CD4-positive, CD25-positive, alpha-beta regulatory T cell (primary cell): Measurements from ENCODE around the gene SLC35A1. TPM values are rescaled to one million over a fixed set of nuclear protein-coding genes. Genes with fewer than 3 reads are reported as not detected.
A peak's percentile ranks its signal among the peaks of the same experiment; 100 is the strongest.

Experiments used
- ATAC-seq, 2 donors: fragments of 150-1000 bp; cut with Tn5 transposase; one replicate each; pipeline ENCODE4 v1.10.0; 2021; ENCODE audit warnings: low read depth in 2 of 2, moderate number of reproducible peaks in 2 of 2, moderate library complexity in 1 of 2
- DNase-seq, 3 donors: peaks; one replicate each; pipeline versions ENCODE4 v3.0.0 to v3.0.0-alpha.2; 2012 to 2022; ENCODE audit warnings: mixed read lengths in 1 of 3
- H3K27ac ChIP-seq: one replicate; pipeline ENCODE4 v1.7.0; 2013; ENCODE audit warnings: mild to moderate bottlenecking, low read length; ENCODE audit not compliant: insufficient read depth, poor library complexity, severe bottlenecking
- H3K27me3 ChIP-seq: one replicate; pipeline ENCODE4 v1.7.0; 2013; ENCODE audit warnings: low read length; ENCODE audit not compliant: control insufficient read depth, insufficient read depth
- H3K36me3 ChIP-seq: one replicate; pipeline ENCODE4 v1.7.0; 2013; ENCODE audit warnings: mild to moderate bottlenecking, low read length, moderate library complexity; ENCODE audit not compliant: control insufficient read depth, insufficient read depth
- H3K4me1 ChIP-seq: 2 replicates; pipeline ENCODE4 v1.7.0; 2013; ENCODE audit warnings: mild to moderate bottlenecking, low read length; ENCODE audit not compliant: insufficient read depth, control insufficient read depth, poor library complexity, severe bottlenecking
- H3K4me3 ChIP-seq: one replicate; pipeline ENCODE4 v1.7.0; 2013; ENCODE audit warnings: low read depth, mild to moderate bottlenecking, low read length, moderate library complexity
- H3K9me3 ChIP-seq, 2 experiments: 1 replicate in 1 of 2; 2 replicates in 1 of 2; pipeline ENCODE4 v1.7.0; 2013; ENCODE audit warnings: low read length in 2 of 2, mild to moderate bottlenecking in 1 of 2, moderate library complexity in 1 of 2; ENCODE audit not compliant: control insufficient read depth in 2 of 2
- H3K27ac Mint-ChIP-seq, 3 donors: one replicate each; pipeline ENCODE4 v1.8.0; 2020 to 2022; ENCODE audit warnings: mild to moderate bottlenecking in 3 of 3, mixed read lengths in 3 of 3, moderate library complexity in 2 of 3
- H3K27me3 Mint-ChIP-seq: one replicate; pipeline ENCODE4 v1.8.0; 2022; ENCODE audit warnings: mild to moderate bottlenecking, mixed read lengths
- H3K36me3 Mint-ChIP-seq: one replicate; pipeline ENCODE4 v1.8.0; 2020; ENCODE audit warnings: mixed read lengths
- H3K4me1 Mint-ChIP-seq, 4 donors: one replicate each; pipeline ENCODE4 v1.8.0; 2020 to 2022; ENCODE audit warnings: mixed read lengths in 4 of 4, mild to moderate bottlenecking in 1 of 4
- H3K4me3 Mint-ChIP-seq, 4 donors: one replicate each; pipeline ENCODE4 v1.8.0; 2020 to 2022; ENCODE audit warnings: mild to moderate bottlenecking in 4 of 4, mixed read lengths in 4 of 4, moderate library complexity in 3 of 4
- H3K9me3 Mint-ChIP-seq, 7 donors: one replicate each; pipeline ENCODE4 v1.8.0; 2020 to 2022; ENCODE audit warnings: mixed read lengths in 7 of 7, mild to moderate bottlenecking in 3 of 7, moderate library complexity in 2 of 7
- polyA plus RNA-seq, 4 donors: library from polyadenylated mRNA; unstranded; fragments of 300-500 nt; fragmentation: Illumina TruSeq; gene quantifications; one replicate each; pipeline ENCODE4 v1.2.3, GENCODE V29; 2021
- total RNA-seq: library from RNA; stranded (reverse); gene quantifications from one replicate; pipeline ENCODE4 v1.2.3, GENCODE V29; 2022

The SLC35A1 gene
- total and polyA plus RNA-seq, 5 donors from 2014 or later = 12.0 to 36.1 (median 32.3) TPM

DNA sequence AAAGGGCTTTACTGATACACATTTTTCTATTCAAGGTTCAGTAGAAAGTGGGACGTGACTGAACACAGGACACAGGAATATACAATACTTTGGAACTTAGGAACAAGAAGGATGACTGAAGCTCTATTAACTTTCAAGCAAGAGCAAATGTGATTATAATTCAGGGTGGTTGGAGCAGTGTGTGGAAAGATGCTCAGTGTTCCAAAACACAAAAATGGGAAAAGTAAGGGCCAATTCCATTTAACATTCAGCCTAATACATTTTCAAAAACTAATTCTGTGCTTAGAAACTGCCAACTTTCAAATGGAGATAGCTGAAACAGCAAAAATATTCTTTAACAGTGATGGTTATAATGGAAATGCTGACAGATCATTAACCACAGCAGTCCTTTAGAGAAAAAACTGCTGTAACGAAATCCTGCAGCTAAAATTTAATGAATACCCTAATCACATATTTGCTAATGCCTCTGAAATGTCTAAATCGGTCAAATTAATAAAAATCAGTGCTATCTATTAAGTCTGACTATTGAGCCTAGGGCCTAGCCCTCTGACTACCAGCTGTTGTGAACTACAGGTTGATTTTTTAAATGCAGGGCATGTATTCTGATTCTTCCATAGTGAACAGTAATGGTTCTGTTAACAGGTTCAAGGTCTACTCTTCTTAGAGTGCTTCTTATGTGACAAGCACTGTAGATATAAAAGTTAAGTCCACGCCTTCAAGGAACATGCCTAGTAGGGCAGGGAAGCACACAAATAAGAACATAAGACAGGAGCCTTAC is 71.1 kb downstream of the SLC35A1 start:
- no peaks in the 10 kb centered on the region for H3K27me3 ChIP-seq
- no peak overlapping the region for H3K4me3 Mint-ChIP-seq
- ATAC-seq (no peak), DNase-seq (peak in 1 of 3 donors; percentile 2)
- H3K4me3 ChIP-seq = no peak overlapping the region
- peaks cover 0 to 4% (median 0%) of the 10 kb centered on the region in 4 donors for H3K4me1 Mint-ChIP-seq
- H3K9me3 ChIP-seq = peaks cover 10 to 17% of the 10 kb centered on the region in 2 experiments
- no peaks in the 10 kb centered on the region for H3K27me3 Mint-ChIP-seq
- peak overlapping the region in 1 of 3 donors; percentile 5 for H3K27ac Mint-ChIP-seq
- peaks cover 52% of the 10 kb centered on the region for H3K36me3 Mint-ChIP-seq
- peaks cover 0 to 11% (median 2%) of the 10 kb centered on the region in 7 donors for H3K9me3 Mint-ChIP-seq
- peaks cover 79% of the 10 kb centered on the region for H3K36me3 ChIP-seq
- no peaks in the 10 kb centered on the region for H3K4me1 ChIP-seq
- H3K27ac ChIP-seq = no peak overlapping the region

DNA sequence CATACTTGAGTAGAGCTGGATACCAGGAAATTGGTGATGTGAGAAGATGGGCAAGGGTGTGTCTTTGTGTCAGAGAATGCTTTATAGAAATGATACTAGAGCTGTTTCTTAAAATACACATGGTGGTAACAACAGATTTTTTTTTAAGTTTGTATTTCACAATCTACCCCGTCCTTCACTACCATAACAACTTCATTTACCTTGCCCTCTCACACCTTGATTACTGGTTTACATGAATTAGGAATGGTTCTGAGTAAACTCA is 71.6 kb downstream of the SLC35A1 start:
- H3K36me3 ChIP-seq = peaks cover 79% of the 10 kb centered on the region
- no peak for ATAC-seq

DNA sequence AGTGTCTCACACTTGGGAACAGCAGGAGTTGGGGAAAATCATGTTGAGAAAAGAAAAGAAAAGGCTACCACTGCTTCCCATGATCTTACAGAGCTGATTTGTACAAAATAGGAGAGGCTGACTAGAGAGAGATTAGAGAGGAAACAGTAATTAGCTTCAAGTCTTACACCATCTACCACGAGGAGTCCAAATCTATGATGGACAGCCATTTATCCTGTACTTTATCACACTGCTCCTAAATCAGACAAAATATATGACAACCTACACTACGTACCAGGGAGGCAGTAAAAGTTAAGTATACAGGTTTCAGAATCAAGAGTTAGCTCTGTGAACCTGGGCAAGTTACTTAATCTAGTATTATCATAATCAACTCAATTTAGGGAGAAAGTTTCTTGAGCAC is 79.0 kb downstream of the SLC35A1 start:
- peaks cover 7 to 29% (median 11%) of the 10 kb centered on the region in 4 donors for H3K4me1 Mint-ChIP-seq
- peaks cover 41% of the 10 kb centered on the region for H3K36me3 Mint-ChIP-seq
- H3K27ac Mint-ChIP-seq = no peak overlapping the region
- H3K4me3 Mint-ChIP-seq = no peak overlapping the region
- H3K9me3 Mint-ChIP-seq = no peaks in the 10 kb centered on the region
- Histone ChIP-seq H3K4me3 (no peak overlapping the region), H3K4me1 (no peaks in the 10 kb centered on the region), H3K27ac (no peak overlapping the region), H3K9me3 (no peaks in the 10 kb centered on the region), H3K36me3 (peaks cover 74% of the 10 kb centered on the region), H3K27me3 (no peaks in the 10 kb centered on the region)
- no peak for ATAC-seq
- no peaks in the 10 kb centered on the region for H3K27me3 Mint-ChIP-seq
- DNase-seq = no peak

More for the DNA sequence above, 71.6 kb downstream of the SLC35A1 start:
- Mint-ChIP-seq H3K4me1 (peaks cover 0 to 4% (median under 1%) of the 10 kb centered on the region in 4 donors), H3K9me3 (peaks cover 0 to 8% (median under 1%) of the 10 kb centered on the region in 7 donors), H3K36me3 (peaks cover 49% of the 10 kb centered on the region), H3K4me3 (no peak overlapping the region), H3K27ac (peak overlapping the region in 2 of 3 donors; percentile 5 to 25), H3K27me3 (no peaks in the 10 kb centered on the region)
- no peak overlapping the region for H3K4me3 ChIP-seq
- H3K9me3 ChIP-seq = peaks cover 10 to 13% of the 10 kb centered on the region in 2 experiments
- no peak for DNase-seq
- H3K27me3 ChIP-seq = no peaks in the 10 kb centered on the region
- no peaks in the 10 kb centered on the region for H3K4me1 ChIP-seq
- no peak overlapping the region for H3K27ac ChIP-seq

DNA sequence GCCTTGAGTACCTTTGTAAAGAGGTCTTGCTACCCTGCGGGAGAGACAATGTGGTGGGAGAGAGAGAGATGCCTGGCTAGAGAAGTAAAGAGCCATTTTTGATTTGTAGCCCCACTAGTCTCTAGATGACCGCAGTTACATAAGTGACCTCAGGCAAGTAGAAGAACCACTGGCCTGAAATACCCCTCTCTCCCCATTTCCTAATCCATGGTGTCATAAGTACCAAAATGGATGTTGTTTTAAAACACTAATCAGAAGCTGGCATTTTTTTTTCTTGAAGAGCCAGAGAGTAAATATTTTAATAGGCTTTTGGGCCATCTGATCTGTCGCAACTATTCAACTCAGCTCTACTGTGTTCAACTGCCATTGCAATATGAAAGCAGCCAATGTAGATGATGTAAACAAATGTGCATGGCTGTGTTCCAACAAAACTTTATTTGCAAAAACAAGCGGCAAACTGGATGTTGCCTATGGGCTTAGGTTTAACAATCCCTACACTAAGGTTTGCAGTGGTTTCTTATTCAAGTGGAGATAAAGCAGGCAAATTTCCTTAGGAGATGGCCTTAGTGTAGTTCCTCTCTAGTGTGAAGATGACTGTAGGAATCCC is 80.5 kb downstream of the SLC35A1 start:
- DNase-seq (no peak), ATAC-seq (no peak)
- H3K27ac Mint-ChIP-seq = peak overlapping the region in 2 of 3 donors; percentile 19 to 26
- H3K27me3 Mint-ChIP-seq = no peaks in the 10 kb centered on the region
- no peak overlapping the region for H3K4me3 Mint-ChIP-seq
- H3K4me1 Mint-ChIP-seq = peaks cover 8 to 29% (median 12%) of the 10 kb centered on the region in 4 donors
- Histone ChIP-seq H3K27me3 (no peaks in the 10 kb centered on the region), H3K4me1 (no peaks in the 10 kb centered on the region), H3K36me3 (peaks cover 69% of the 10 kb centered on the region), H3K9me3 (no peaks in the 10 kb centered on the region), H3K4me3 (no peak overlapping the region), H3K27ac (no peak overlapping the region)
- no peaks in the 10 kb centered on the region for H3K9me3 Mint-ChIP-seq
- peaks cover 50% of the 10 kb centered on the region for H3K36me3 Mint-ChIP-seq

DNA sequence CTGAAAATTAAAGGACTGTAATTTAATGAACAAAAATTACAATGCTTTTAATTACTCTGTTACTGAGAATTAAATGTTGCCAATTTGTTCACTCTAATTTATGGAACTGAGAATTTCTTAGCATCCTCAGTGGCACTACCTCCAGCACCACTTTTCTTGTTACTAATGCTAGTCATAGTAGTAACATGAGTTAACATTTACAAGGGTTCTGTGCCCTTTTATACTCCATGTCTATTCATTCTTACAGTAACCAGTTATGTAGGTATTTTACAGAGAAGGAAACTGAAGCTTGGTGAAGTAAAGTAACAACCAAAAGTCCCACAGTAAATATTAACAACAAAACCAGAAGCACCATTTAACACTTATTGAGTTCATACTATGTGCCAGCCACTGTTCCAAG is 82.7 kb downstream of the SLC35A1 start:
- no peaks in the 10 kb centered on the region for H3K27me3 ChIP-seq
- H3K4me1 ChIP-seq = no peaks in the 10 kb centered on the region
- peak overlapping the region; percentile 15 to 53 (median 43) for H3K27ac Mint-ChIP-seq
- no peak overlapping the region for H3K27ac ChIP-seq
- no peaks in the 10 kb centered on the region for H3K9me3 ChIP-seq
- peaks cover 8 to 22% (median 12%) of the 10 kb centered on the region in 4 donors for H3K4me1 Mint-ChIP-seq
- H3K36me3 ChIP-seq = peaks cover 59% of the 10 kb centered on the region
- H3K4me3 Mint-ChIP-seq = no peak overlapping the region
- H3K4me3 ChIP-seq = no peak overlapping the region
- H3K36me3 Mint-ChIP-seq = peaks cover 45% of the 10 kb centered on the region
- DNase-seq = no peak
- no peak for ATAC-seq
- H3K9me3 Mint-ChIP-seq = no peaks in the 10 kb centered on the region
- H3K27me3 Mint-ChIP-seq = no peaks in the 10 kb centered on the region

DNA sequence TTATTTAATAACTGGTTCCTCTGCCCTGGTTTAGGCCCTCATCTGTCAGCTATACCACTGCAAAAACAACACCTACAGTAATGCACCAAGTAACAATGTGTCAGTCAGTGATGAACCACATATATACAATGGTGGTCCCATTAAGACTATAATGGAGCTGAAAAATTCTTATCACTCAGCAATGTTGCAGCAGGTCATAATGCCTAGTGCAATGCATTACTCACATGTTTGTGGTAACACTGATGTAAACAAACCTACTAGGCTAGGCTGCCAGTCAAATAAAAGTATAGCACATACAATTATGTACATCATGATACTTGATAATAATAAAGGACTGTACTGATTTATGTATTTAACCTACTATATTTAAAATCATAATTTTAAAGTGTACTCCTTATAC is 85.7 kb downstream of the SLC35A1 start:
- DNase-seq = no peak
- no peaks in the 10 kb centered on the region for H3K9me3 ChIP-seq
- no peaks in the 10 kb centered on the region for H3K27me3 ChIP-seq
- peaks cover 67% of the 10 kb centered on the region for H3K36me3 ChIP-seq
- no peaks in the 10 kb centered on the region for H3K27me3 Mint-ChIP-seq
- peak overlapping the region; percentile 3 to 71 (median 59) for H3K27ac Mint-ChIP-seq
- H3K27ac ChIP-seq = no peak overlapping the region
- H3K4me1 Mint-ChIP-seq = peaks cover 3 to 15% (median 12%) of the 10 kb centered on the region in 4 donors
- H3K9me3 Mint-ChIP-seq = no peaks in the 10 kb centered on the region
- H3K4me3 ChIP-seq = no peak overlapping the region
- H3K4me3 Mint-ChIP-seq = no peak overlapping the region
- ATAC-seq = no peak
- no peaks in the 10 kb centered on the region for H3K4me1 ChIP-seq
- H3K36me3 Mint-ChIP-seq = peaks cover 42% of the 10 kb centered on the region

DNA sequence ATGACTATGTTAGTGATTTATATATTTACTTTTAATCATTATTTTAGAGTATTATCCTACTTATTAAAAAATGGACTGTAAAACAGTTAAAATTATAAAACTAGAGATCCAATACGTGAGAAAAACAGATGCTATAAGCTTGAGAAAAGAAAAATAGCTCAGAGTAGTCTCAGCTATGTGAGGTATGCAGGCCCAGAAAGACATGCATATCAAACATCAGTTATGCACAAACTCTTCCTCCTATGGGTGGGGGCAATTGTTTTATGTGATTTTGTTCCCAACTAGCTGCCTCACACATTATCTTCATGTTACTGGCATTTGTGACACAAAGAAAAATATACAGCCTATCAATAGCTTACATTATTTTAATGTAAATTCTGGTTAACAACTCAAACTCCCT is 88.2 kb downstream of the SLC35A1 start:
- Mint-ChIP-seq H3K36me3 (peaks cover 35% of the 10 kb centered on the region), H3K27ac (no peak overlapping the region), H3K4me3 (no peak overlapping the region), H3K4me1 (peaks cover 4 to 17% (median 10%) of the 10 kb centered on the region in 4 donors), H3K9me3 (no peaks in the 10 kb centered on the region), H3K27me3 (no peaks in the 10 kb centered on the region)
- Histone ChIP-seq H3K27ac (no peak overlapping the region), H3K36me3 (peaks cover 63% of the 10 kb centered on the region), H3K9me3 (no peaks in the 10 kb centered on the region), H3K27me3 (no peaks in the 10 kb centered on the region), H3K4me1 (no peaks in the 10 kb centered on the region), H3K4me3 (no peak overlapping the region)
- DNase-seq (no peak), ATAC-seq (no peak)
